CD14-positive monocyte (primary cell): ENCODE measurements around the gene FMO3. TPM values are rescaled to one million over a fixed set of nuclear protein-coding genes. Genes with fewer than 3 reads are reported as not detected.

Experiments
- DNase-seq, 3 donors: peaks; one replicate each; pipeline ENCODE4 v3.0.0-alpha.2; 2011 to 2022
- H2AFZ ChIP-seq: 2 replicates; pipeline ENCODE4 v1.6.0; 2012; ENCODE audit warnings: mild to moderate bottlenecking, low read depth, low read length, inconsistent platforms; ENCODE audit not compliant: insufficient read depth, poor library complexity, severe bottlenecking
- H3K27ac ChIP-seq, 2 donors: 1 replicate in 1 of 2; 2 replicates in 1 of 2; pipeline ENCODE4 v1.5.1; 2012 to 2013; ENCODE audit warnings: low read length in 2 of 2, control low read depth in 1 of 2, inconsistent platforms in 1 of 2, low read depth in 1 of 2, mild to moderate bottlenecking in 1 of 2
- H3K27me3 ChIP-seq, 2 donors: one replicate each; pipeline versions ENCODE4 v1.6.0 to v1.6.1; 2011 to 2013; ENCODE audit warnings: low read length in 2 of 2; ENCODE audit not compliant: control insufficient read depth in 2 of 2, insufficient read depth in 2 of 2
- H3K36me3 ChIP-seq, 2 donors: replicated peaks in 1 of 2; 1 replicate in 1 of 2; 2 replicates in 1 of 2; pipeline versions ENCODE4 v1.5.1 to v1.6.1; 2012 to 2013; ENCODE audit warnings: low read length in 2 of 2, control low read depth in 1 of 2, inconsistent platforms in 1 of 2, mild to moderate bottlenecking in 1 of 2; ENCODE audit not compliant: insufficient read depth in 2 of 2, control insufficient read depth in 1 of 2
- H3K4me1 ChIP-seq, 2 donors: 1 replicate in 1 of 2; 2 replicates in 1 of 2; pipeline versions ENCODE4 v1.5.1 to v1.6.1; 2012 to 2013; ENCODE audit warnings: low read length in 2 of 2, control low read depth in 1 of 2, inconsistent platforms in 1 of 2, mild to moderate bottlenecking in 1 of 2, moderate library complexity in 1 of 2; ENCODE audit not compliant: insufficient read depth in 2 of 2, control insufficient read depth in 1 of 2
- H3K4me2 ChIP-seq: replicated peaks from 2 replicates; pipeline ENCODE3; 2012; ENCODE audit warnings: low read length, moderate library complexity, mild to moderate bottlenecking; ENCODE audit not compliant: poor library complexity, severe bottlenecking; ENCODE audit errors: extremely low read depth
- H3K4me3 ChIP-seq, 3 experiments: fragments of 200-600 bp in 1 of 3; sonication (generic) in 1 of 3; replicated peaks in 1 of 3; 1 replicate in 2 of 3; 2 replicates in 1 of 3; pipeline ENCODE4 v1.5.1; 2011 to 2013; ENCODE audit warnings: low read length in 3 of 3, mild to moderate bottlenecking in 3 of 3, control low read depth in 2 of 3, low read depth in 2 of 3, inconsistent platforms in 1 of 3, moderate library complexity in 1 of 3
- H3K79me2 ChIP-seq: 2 replicates; pipeline ENCODE4 v1.6.0; 2012; ENCODE audit warnings: mild to moderate bottlenecking, control low read depth, inconsistent platforms, low read length, moderate library complexity; ENCODE audit not compliant: insufficient read depth
- H3K9ac ChIP-seq: 2 replicates; pipeline ENCODE4 v1.6.0; 2017; ENCODE audit warnings: low read length, mild to moderate bottlenecking; ENCODE audit not compliant: insufficient read depth, poor library complexity, severe bottlenecking
- H3K9me3 ChIP-seq, 2 donors: replicated peaks in 1 of 2; 1 replicate in 1 of 2; 2 replicates in 1 of 2; pipeline versions ENCODE4 v1.5.1 to v1.6.1; 2012 to 2013; ENCODE audit warnings: low read length in 2 of 2, control low read depth in 1 of 2; ENCODE audit not compliant: control insufficient read depth in 1 of 2, insufficient read depth in 1 of 2
- H4K20me1 ChIP-seq: 2 replicates; pipeline ENCODE4 v1.6.0; 2012; ENCODE audit warnings: mild to moderate bottlenecking, low read length, control low read depth, moderate library complexity; ENCODE audit not compliant: insufficient read depth
- H3K27ac Mint-ChIP-seq, 7 donors: one replicate each; pipeline ENCODE4 v1.8.0; 2020; ENCODE audit warnings: mild to moderate bottlenecking in 7 of 7, mixed read lengths in 7 of 7, moderate library complexity in 6 of 7, inconsistent platforms in 2 of 7
- H3K27me3 Mint-ChIP-seq, 3 donors: one replicate each; pipeline ENCODE4 v1.8.0; 2021 to 2022; ENCODE audit warnings: low read depth in 3 of 3, mild to moderate bottlenecking in 3 of 3, mixed read lengths in 3 of 3, moderate library complexity in 3 of 3, inconsistent platforms in 1 of 3
- H3K36me3 Mint-ChIP-seq, 2 donors: one replicate each; pipeline ENCODE4 v1.8.0; 2020; ENCODE audit warnings: mixed read lengths in 2 of 2, inconsistent platforms in 1 of 2, mild to moderate bottlenecking in 1 of 2
- H3K4me1 Mint-ChIP-seq: one replicate; pipeline ENCODE4 v1.8.0; 2020; ENCODE audit warnings: mild to moderate bottlenecking, mixed read lengths
- H3K4me3 Mint-ChIP-seq, 2 donors: one replicate each; pipeline ENCODE4 v1.8.0; 2020; ENCODE audit warnings: mild to moderate bottlenecking in 2 of 2, mixed read lengths in 2 of 2, moderate library complexity in 1 of 2
- H3K9me3 Mint-ChIP-seq, 7 donors: one replicate each; pipeline ENCODE4 v1.8.0; 2020 to 2022; ENCODE audit warnings: mixed read lengths in 7 of 7, mild to moderate bottlenecking in 6 of 7, moderate library complexity in 6 of 7, inconsistent platforms in 2 of 7
- WGBS: methylation state at CpG from one replicate; pipeline ENCODE4 v1.1.5; 2013; ENCODE audit warnings: missing lambda C conversion rate; ENCODE audit not compliant: insufficient coverage; 5-methylcytosine and 5-hydroxymethylcytosine counted together
- intact Hi-C, 2 donors: fragments of 100-400 bp; cut with micrococcal nuclease; formaldehyde crosslinking; loops; one replicate each; pipeline versions ENCODE4 v1.15.0 to v1.15.1; 2023
- polyA plus RNA-seq, 3 donors: library from polyadenylated mRNA; depleted of rRNA in 1 of 3; unstranded in 2 of 3; stranded (reverse) in 1 of 3; fragments of 300-500 nt in 2 of 3; fragments of >200 nt in 1 of 3; fragmentation: Illumina TruSeq in 2 of 3; gene quantifications; 1 replicate in 2 of 3; 2 replicates in 1 of 3; pipeline ENCODE4 v1.2.3, GENCODE V29; 2012 to 2021
- TF ChIP-seq, protein P1 (sequence below): fragments of 200-600 bp; IDR thresholded peaks from one replicate; pipeline ENCODE4 v1.8.0; 2022; ENCODE audit warnings: antibody characterized with exemption, mild to moderate bottlenecking

FMO3 gene
- polyA plus RNA-seq, 3 donors: not detected

DNA sequence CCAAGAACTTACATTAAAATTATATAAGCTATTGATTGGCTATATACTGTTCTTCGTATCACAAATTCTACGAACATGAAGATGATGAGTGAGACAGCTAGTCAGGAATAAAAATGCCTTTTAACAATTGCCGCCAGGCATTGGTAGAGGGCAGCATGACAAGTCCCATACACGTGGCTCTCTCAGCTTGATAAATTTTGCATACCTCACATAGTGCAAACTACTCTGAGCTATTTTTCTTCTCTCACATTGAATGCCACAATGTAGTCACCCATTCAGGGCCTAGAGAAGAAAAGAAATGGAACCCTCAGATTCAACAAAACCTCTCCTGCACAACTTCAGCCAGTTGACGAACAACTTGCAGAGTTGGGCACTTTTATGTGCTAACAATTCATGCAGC lies 67.4 kb downstream of the FMO3 start:
- H3K27me3 ChIP-seq: no peaks in the 10 kb centered on the region
- no peak overlapping the region for H3K4me3 Mint-ChIP-seq
- intact Hi-C loops: no loop called here
- no peaks in the 10 kb centered on the region for H4K20me1 ChIP-seq
- H3K9ac ChIP-seq: no peak overlapping the region
- H3K27ac Mint-ChIP-seq: no peak overlapping the region
- H3K4me3 ChIP-seq: no peak overlapping the region
- H3K27ac ChIP-seq: no peak overlapping the region
- no peak overlapping the region for H3K4me2 ChIP-seq
- TF ChIP-seq, protein P1, sequence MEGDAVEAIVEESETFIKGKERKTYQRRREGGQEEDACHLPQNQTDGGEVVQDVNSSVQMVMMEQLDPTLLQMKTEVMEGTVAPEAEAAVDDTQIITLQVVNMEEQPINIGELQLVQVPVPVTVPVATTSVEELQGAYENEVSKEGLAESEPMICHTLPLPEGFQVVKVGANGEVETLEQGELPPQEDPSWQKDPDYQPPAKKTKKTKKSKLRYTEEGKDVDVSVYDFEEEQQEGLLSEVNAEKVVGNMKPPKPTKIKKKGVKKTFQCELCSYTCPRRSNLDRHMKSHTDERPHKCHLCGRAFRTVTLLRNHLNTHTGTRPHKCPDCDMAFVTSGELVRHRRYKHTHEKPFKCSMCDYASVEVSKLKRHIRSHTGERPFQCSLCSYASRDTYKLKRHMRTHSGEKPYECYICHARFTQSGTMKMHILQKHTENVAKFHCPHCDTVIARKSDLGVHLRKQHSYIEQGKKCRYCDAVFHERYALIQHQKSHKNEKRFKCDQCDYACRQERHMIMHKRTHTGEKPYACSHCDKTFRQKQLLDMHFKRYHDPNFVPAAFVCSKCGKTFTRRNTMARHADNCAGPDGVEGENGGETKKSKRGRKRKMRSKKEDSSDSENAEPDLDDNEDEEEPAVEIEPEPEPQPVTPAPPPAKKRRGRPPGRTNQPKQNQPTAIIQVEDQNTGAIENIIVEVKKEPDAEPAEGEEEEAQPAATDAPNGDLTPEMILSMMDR: no peak
- no peaks in the 10 kb centered on the region for H3K36me3 Mint-ChIP-seq
- H3K27me3 Mint-ChIP-seq: peaks cover 1 to 4% (median 1%) of the 10 kb centered on the region in 3 donors
- H3K79me2 ChIP-seq: no peaks in the 10 kb centered on the region
- H2AFZ ChIP-seq: no peak overlapping the region
- DNase-seq: no peak
- peaks cover 0 to 8% (median 3%) of the 10 kb centered on the region in 7 donors for H3K9me3 Mint-ChIP-seq
- no peaks in the 10 kb centered on the region for H3K4me1 Mint-ChIP-seq
- H3K9me3 ChIP-seq: no peaks in the 10 kb centered on the region
- no peaks in the 10 kb centered on the region for H3K4me1 ChIP-seq
- 89% methylated on average over 3 of the region's 5 CpGs for WGBS
- H3K36me3 ChIP-seq: no peaks in the 10 kb centered on the region

- no peaks in the 10 kb centered on the region for H3K27me3 ChIP-seq
- TF ChIP-seq, protein P1: no peak
- H3K36me3 ChIP-seq: no peaks in the 10 kb centered on the region
- no peaks in the 10 kb centered on the region for H3K9me3 ChIP-seq
- no peaks in the 10 kb centered on the region for H4K20me1 ChIP-seq
- H3K79me2 ChIP-seq: no peaks in the 10 kb centered on the region
- no peak overlapping the region for H3K27ac Mint-ChIP-seq
- peaks cover 0 to 8% (median 3%) of the 10 kb centered on the region in 7 donors for H3K9me3 Mint-ChIP-seq
- no peaks in the 10 kb centered on the region for H3K4me1 ChIP-seq
- no peak overlapping the region for H3K27ac ChIP-seq
- no peak overlapping the region for H2AFZ ChIP-seq
- no peak overlapping the region for H3K4me2 ChIP-seq
- no peak overlapping the region for H3K4me3 Mint-ChIP-seq
- no peak overlapping the region for H3K9ac ChIP-seq
- peaks cover 1 to 4% (median 1%) of the 10 kb centered on the region in 3 donors for H3K27me3 Mint-ChIP-seq
- intact Hi-C loops: no loop called here
- WGBS: no CpG with 5 or more reads among the region's 3 CpGs
- no peak overlapping the region for H3K4me3 ChIP-seq
- H3K4me1 Mint-ChIP-seq: no peaks in the 10 kb centered on the region
- H3K36me3 Mint-ChIP-seq: no peaks in the 10 kb centered on the region
- DNase-seq: no peak
Observed at GRCh38 chr1:171158551-171158950, 67.8 kb downstream of the FMO3 start.
